Nephron (organoid): Measurements from ENCODE around the gene MS4A15.

Source experiments
- H3K27ac Mint-ChIP-seq, 3 experiments: 2 replicates each; pipeline ENCODE4 v1.8.0; 2020; ENCODE audit warnings: mixed read lengths in 3 of 3, mild to moderate bottlenecking in 2 of 3, moderate library complexity in 1 of 3
- H3K27me3 Mint-ChIP-seq: 2 replicates; pipeline ENCODE4 v1.8.0; 2021; ENCODE audit warnings: low read depth, mild to moderate bottlenecking, moderate library complexity, mixed read lengths
- H3K36me3 Mint-ChIP-seq: 2 replicates; pipeline ENCODE4 v1.8.0; 2020; ENCODE audit warnings: low read depth, mixed read lengths
- H3K4me1 Mint-ChIP-seq: 2 replicates; pipeline ENCODE4 v1.8.0; 2020; ENCODE audit warnings: mixed read lengths
- H3K4me3 Mint-ChIP-seq, 3 experiments: 2 replicates each; pipeline ENCODE4 v1.8.0; 2020; ENCODE audit warnings: mild to moderate bottlenecking in 3 of 3, mixed read lengths in 3 of 3, moderate library complexity in 2 of 3
- H3K9me3 Mint-ChIP-seq: 2 replicates; pipeline ENCODE4 v1.8.0; 2020; ENCODE audit warnings: mixed read lengths
- CTCF ChIP-seq, 3 experiments: fragments of 200-600 bp; sonication (generic); IDR thresholded peaks; one replicate each; pipeline ENCODE4 v1.5.0; 2021; ENCODE audit warnings: antibody characterized with exemption in 3 of 3; ENCODE audit not compliant: unreplicated experiment in 3 of 3

The MS4A15 gene

GRCh38 chr11:60734279-60734678, 22.4 kb upstream of the MS4A15 start:
- Mint-ChIP-seq H3K4me3 (no peak overlapping the region), H3K27ac (no peak overlapping the region), H3K36me3 (no peaks in the 10 kb centered on the region), H3K27me3 (peaks cover 16% of the 10 kb centered on the region), H3K9me3 (no peaks in the 10 kb centered on the region), H3K4me1 (peaks cover 5% of the 10 kb centered on the region)
- no peak for TF ChIP-seq CTCF (IDR thresholded peaks at IDR 0.05; ENCODE audit: unreplicated experiment in 3 of 3)

GRCh38 chr11:60739114-60739513, 17.6 kb upstream of the MS4A15 start:
- Mint-ChIP-seq H3K36me3 (no peaks in the 10 kb centered on the region), H3K4me1 (no peaks in the 10 kb centered on the region), H3K27ac (no peak overlapping the region), H3K9me3 (peaks cover 9% of the 10 kb centered on the region), H3K27me3 (peaks cover 10% of the 10 kb centered on the region), H3K4me3 (no peak overlapping the region)
- no peak for TF ChIP-seq CTCF (IDR thresholded peaks at IDR 0.05; ENCODE audit: unreplicated experiment in 3 of 3)

GRCh38 chr11:60740573-60740972, 16.1 kb upstream of the MS4A15 start:
- H3K4me3 Mint-ChIP-seq, result no peak overlapping the region
- peaks cover 9% of the 10 kb centered on the region for H3K9me3 Mint-ChIP-seq
- H3K27ac Mint-ChIP-seq, result no peak overlapping the region
- peaks cover 6% of the 10 kb centered on the region for H3K27me3 Mint-ChIP-seq
- no peak for TF ChIP-seq CTCF (IDR thresholded peaks at IDR 0.05; ENCODE audit: unreplicated experiment in 3 of 3)
- H3K36me3 Mint-ChIP-seq, result no peaks in the 10 kb centered on the region
- no peaks in the 10 kb centered on the region for H3K4me1 Mint-ChIP-seq

- H3K4me3 Mint-ChIP-seq, result no peak overlapping the region
- TF ChIP-seq CTCF (IDR thresholded peaks at IDR 0.05; ENCODE audit: unreplicated experiment in 3 of 3), result no peak
- peaks cover 11% of the 10 kb centered on the region for H3K27me3 Mint-ChIP-seq
- H3K9me3 Mint-ChIP-seq, result peaks cover 9% of the 10 kb centered on the region
- H3K27ac Mint-ChIP-seq, result no peak overlapping the region
- H3K36me3 Mint-ChIP-seq, result no peaks in the 10 kb centered on the region
- H3K4me1 Mint-ChIP-seq, result no peaks in the 10 kb centered on the region
Measured at GRCh38 chr11:60741421-60741820, 15.2 kb upstream of the MS4A15 start.

- peaks cover 4% of the 10 kb centered on the region for H3K4me1 Mint-ChIP-seq
- H3K4me3 Mint-ChIP-seq, result no peak overlapping the region
- no peaks in the 10 kb centered on the region for H3K36me3 Mint-ChIP-seq
- peaks cover 13% of the 10 kb centered on the region for H3K27me3 Mint-ChIP-seq
- no peak overlapping the region for H3K27ac Mint-ChIP-seq
- TF ChIP-seq CTCF (IDR thresholded peaks at IDR 0.05; ENCODE audit: unreplicated experiment in 3 of 3), result no peak
- H3K9me3 Mint-ChIP-seq, result peaks cover 11% of the 10 kb centered on the region
Measured at GRCh38 chr11:60743058-60743457, 13.6 kb upstream of the MS4A15 start.

- no peaks in the 10 kb centered on the region for H3K36me3 Mint-ChIP-seq
- H3K4me3 Mint-ChIP-seq, result no peak overlapping the region
- peaks cover 11% of the 10 kb centered on the region for H3K9me3 Mint-ChIP-seq
- peaks cover 4% of the 10 kb centered on the region for H3K4me1 Mint-ChIP-seq
- peaks cover 12% of the 10 kb centered on the region for H3K27me3 Mint-ChIP-seq
- no peak for TF ChIP-seq CTCF (IDR thresholded peaks at IDR 0.05; ENCODE audit: unreplicated experiment in 3 of 3)
- H3K27ac Mint-ChIP-seq, result no peak overlapping the region
Measured at GRCh38 chr11:60744114-60744513, 12.6 kb upstream of the MS4A15 start.
